Astrocyte (in vitro differentiated cells and primary cell): ENCODE data around the gene DIP2C.

Experiments used
- EZH2 ChIP-seq: IDR thresholded peaks from 2 replicates; pipeline ENCODE4 v1.6.1; 2012; ENCODE audit warnings: mild to moderate bottlenecking, low read length, inconsistent platforms; ENCODE audit not compliant: insufficient read depth
- TF ChIP-seq, protein P1 (sequence below): IDR thresholded peaks from 2 replicates; pipeline ENCODE4 v1.5.1; 2011; ENCODE audit warnings: low read depth, mild to moderate bottlenecking, inconsistent platforms, low read length, moderate library complexity; ENCODE audit not compliant: insufficient read depth

DNA sequence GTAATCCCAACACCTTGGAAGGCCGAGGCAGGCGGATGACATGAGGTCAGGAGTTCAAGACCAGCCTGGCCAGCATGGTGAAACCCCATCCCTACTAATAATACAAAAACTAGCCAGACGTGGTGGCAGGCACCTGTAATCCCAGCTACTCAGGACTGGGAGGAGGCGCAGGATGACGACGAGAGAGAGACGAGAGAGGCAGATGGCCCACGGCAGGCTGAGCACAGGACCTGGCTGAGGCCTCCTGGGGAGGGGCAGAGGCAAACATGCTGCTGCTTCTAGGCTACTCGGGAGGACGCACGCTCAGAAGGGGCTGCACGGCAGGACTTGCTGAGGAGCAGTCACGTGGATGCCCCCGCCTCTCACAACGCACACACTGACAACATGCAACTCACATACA lies 22.4 kb downstream of the DIP2C start:
- TF ChIP-seq, protein P1, sequence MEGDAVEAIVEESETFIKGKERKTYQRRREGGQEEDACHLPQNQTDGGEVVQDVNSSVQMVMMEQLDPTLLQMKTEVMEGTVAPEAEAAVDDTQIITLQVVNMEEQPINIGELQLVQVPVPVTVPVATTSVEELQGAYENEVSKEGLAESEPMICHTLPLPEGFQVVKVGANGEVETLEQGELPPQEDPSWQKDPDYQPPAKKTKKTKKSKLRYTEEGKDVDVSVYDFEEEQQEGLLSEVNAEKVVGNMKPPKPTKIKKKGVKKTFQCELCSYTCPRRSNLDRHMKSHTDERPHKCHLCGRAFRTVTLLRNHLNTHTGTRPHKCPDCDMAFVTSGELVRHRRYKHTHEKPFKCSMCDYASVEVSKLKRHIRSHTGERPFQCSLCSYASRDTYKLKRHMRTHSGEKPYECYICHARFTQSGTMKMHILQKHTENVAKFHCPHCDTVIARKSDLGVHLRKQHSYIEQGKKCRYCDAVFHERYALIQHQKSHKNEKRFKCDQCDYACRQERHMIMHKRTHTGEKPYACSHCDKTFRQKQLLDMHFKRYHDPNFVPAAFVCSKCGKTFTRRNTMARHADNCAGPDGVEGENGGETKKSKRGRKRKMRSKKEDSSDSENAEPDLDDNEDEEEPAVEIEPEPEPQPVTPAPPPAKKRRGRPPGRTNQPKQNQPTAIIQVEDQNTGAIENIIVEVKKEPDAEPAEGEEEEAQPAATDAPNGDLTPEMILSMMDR = no peak
- TF ChIP-seq EZH2 = no peak
